ENCODE data around the gene OR2H2.

OR2H2 gene

GRCh38 chr6:29627755-29628418, 43.0 kb downstream of the OR2H2 start:
- TF ChIP-seq CTCF (conservative IDR thresholded peaks at IDR 0.05; ENCODE audit: control insufficient read depth, insufficient read depth, low read depth, low read length) = no peak
- DNase-seq (ENCODE audit: low read depth) = peak; percentile 86
- peak overlapping the region; percentile 73 for H3K4me3 ChIP-seq (ENCODE audit: control insufficient read depth, low read depth, low read length)

GRCh38 chr6:29628419-29629281, 43.7 kb downstream of the OR2H2 start:
- peak; percentile 76 for DNase-seq (ENCODE audit: low read depth)
- TF ChIP-seq CTCF (conservative IDR thresholded peaks at IDR 0.05; ENCODE audit: control insufficient read depth, insufficient read depth, low read depth, low read length) = peak; percentile 75
- peak overlapping the region; percentile 73 for H3K4me3 ChIP-seq (ENCODE audit: control insufficient read depth, low read depth, low read length)

GRCh38 chr6:29629571-29629970, 44.6 kb downstream of the OR2H2 start:
- no peak overlapping the region for H3K4me3 ChIP-seq (ENCODE audit: control insufficient read depth, low read depth, low read length)
- DNase-seq (ENCODE audit: low read depth) = no peak
- no peak for TF ChIP-seq CTCF (conservative IDR thresholded peaks at IDR 0.05; ENCODE audit: control insufficient read depth, insufficient read depth, low read depth, low read length)

GRCh38 chr6:29630315-29630714, 45.4 kb downstream of the OR2H2 start:
- no peak for TF ChIP-seq CTCF (conservative IDR thresholded peaks at IDR 0.05; ENCODE audit: control insufficient read depth, insufficient read depth, low read depth, low read length)
- no peak overlapping the region for H3K4me3 ChIP-seq (ENCODE audit: control insufficient read depth, low read depth, low read length)
- no peak for DNase-seq (ENCODE audit: low read depth)

GRCh38 chr6:29631209-29631810, 46.4 kb downstream of the OR2H2 start:
- TF ChIP-seq CTCF (conservative IDR thresholded peaks at IDR 0.05; ENCODE audit: control insufficient read depth, insufficient read depth, low read depth, low read length) = no peak
- H3K4me3 ChIP-seq (ENCODE audit: control insufficient read depth, low read depth, low read length) = peak overlapping the region; percentile 60
- DNase-seq (ENCODE audit: low read depth) = no peak

GRCh38 chr6:29631860-29632731, 47.2 kb downstream of the OR2H2 start:
- DNase-seq (ENCODE audit: low read depth) = peak; percentile 50
- no peak for TF ChIP-seq CTCF (conservative IDR thresholded peaks at IDR 0.05; ENCODE audit: control insufficient read depth, insufficient read depth, low read depth, low read length)

More at GRCh38 chr6:29631860-29632731, 47.2 kb downstream of the OR2H2 start:
- H3K4me3 ChIP-seq (ENCODE audit: control insufficient read depth, low read depth, low read length) = peak overlapping the region; percentile 60

Data from fibroblast of mammary gland (primary cell).